Nephron progenitor cell (in vitro differentiated cells): ENCODE measurements around the gene PSMD5.

Source experiments
- DNase-seq: peaks from one replicate; pipeline ENCODE4 v3.0.0; 2021
- H3K27ac Mint-ChIP-seq: 2 replicates; pipeline ENCODE4 v1.8.0; 2021; ENCODE audit warnings: mild to moderate bottlenecking, moderate library complexity, mixed read lengths
- H3K27me3 Mint-ChIP-seq: 2 replicates; pipeline ENCODE4 v1.8.0; 2021; ENCODE audit warnings: mild to moderate bottlenecking, low read depth, mixed read lengths; ENCODE audit not compliant: poor library complexity
- H3K36me3 Mint-ChIP-seq: 2 replicates; pipeline ENCODE4 v1.8.0; 2021; ENCODE audit warnings: low read depth, mixed read lengths
- H3K4me1 Mint-ChIP-seq: 2 replicates; pipeline ENCODE4 v1.8.0; 2021; ENCODE audit warnings: mixed read lengths
- H3K4me3 Mint-ChIP-seq: 2 replicates; pipeline ENCODE4 v1.8.0; 2021; ENCODE audit warnings: mild to moderate bottlenecking, moderate library complexity, mixed read lengths
- H3K9me3 Mint-ChIP-seq: 2 replicates; pipeline ENCODE4 v1.8.0; 2021; ENCODE audit warnings: mild to moderate bottlenecking, moderate library complexity, mixed read lengths
- TF ChIP-seq, protein P1 (sequence below): fragments of 200-600 bp; sonication (generic); IDR thresholded peaks from 2 replicates; pipeline ENCODE4 v1.5.0; 2021; ENCODE audit warnings: antibody characterized with exemption

The PSMD5 gene

DNA sequence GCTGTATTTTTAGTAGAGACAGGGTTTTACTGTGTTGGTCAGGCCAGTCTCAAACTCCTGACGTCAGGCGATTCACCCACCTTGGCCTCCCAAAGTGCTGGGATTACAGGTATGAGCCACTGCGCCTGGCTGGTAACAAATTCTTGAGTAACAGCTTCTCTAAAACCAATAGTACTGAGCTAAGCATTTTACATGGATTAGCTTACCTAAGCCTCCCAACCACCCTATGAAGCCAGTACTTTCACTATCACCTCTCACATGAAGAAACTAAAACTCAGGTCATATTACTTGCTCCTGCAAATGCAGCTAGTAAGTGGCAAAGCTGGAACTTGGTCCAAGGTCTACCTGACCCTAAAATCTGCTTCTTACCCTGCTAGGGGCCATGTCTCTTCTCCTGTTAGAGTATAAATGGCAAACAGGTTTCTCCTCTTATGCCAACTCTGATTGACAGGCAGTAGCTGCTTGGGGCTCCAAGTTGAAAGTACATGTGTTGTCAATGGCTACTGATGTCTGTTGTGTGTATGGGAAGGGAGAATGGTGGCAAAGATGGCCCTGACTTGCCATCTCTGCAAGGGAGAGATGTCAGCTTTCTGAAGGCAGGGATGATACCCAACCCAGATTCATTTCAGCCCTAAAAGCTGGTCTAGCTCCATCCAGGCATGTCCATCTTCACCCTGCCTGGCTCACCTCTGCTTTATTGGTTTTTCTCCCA, 30.2 kb upstream of the PSMD5 start:
- peaks cover 27% of the 10 kb centered on the region for H3K4me1 Mint-ChIP-seq
- peaks cover 28% of the 10 kb centered on the region for H3K36me3 Mint-ChIP-seq
- TF ChIP-seq, protein P1, sequence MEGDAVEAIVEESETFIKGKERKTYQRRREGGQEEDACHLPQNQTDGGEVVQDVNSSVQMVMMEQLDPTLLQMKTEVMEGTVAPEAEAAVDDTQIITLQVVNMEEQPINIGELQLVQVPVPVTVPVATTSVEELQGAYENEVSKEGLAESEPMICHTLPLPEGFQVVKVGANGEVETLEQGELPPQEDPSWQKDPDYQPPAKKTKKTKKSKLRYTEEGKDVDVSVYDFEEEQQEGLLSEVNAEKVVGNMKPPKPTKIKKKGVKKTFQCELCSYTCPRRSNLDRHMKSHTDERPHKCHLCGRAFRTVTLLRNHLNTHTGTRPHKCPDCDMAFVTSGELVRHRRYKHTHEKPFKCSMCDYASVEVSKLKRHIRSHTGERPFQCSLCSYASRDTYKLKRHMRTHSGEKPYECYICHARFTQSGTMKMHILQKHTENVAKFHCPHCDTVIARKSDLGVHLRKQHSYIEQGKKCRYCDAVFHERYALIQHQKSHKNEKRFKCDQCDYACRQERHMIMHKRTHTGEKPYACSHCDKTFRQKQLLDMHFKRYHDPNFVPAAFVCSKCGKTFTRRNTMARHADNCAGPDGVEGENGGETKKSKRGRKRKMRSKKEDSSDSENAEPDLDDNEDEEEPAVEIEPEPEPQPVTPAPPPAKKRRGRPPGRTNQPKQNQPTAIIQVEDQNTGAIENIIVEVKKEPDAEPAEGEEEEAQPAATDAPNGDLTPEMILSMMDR = no peak
- no peak overlapping the region for H3K27ac Mint-ChIP-seq
- no peaks in the 10 kb centered on the region for H3K9me3 Mint-ChIP-seq
- no peak for DNase-seq
- H3K27me3 Mint-ChIP-seq = peaks cover 20% of the 10 kb centered on the region
- no peak overlapping the region for H3K4me3 Mint-ChIP-seq

- DNase-seq = no peak
- Mint-ChIP-seq H3K27me3 (peaks cover 16% of the 10 kb centered on the region), H3K4me3 (no peak overlapping the region), H3K27ac (no peak overlapping the region), H3K36me3 (peaks cover 28% of the 10 kb centered on the region), H3K9me3 (no peaks in the 10 kb centered on the region), H3K4me1 (peaks cover 31% of the 10 kb centered on the region)
- TF ChIP-seq, protein P1 = no peak
These were observed 27.5 kb upstream of the PSMD5 start for GRCh38 chr9:120870206-120870605.

GRCh38 chr9:120869726-120870125, 27.0 kb upstream of the PSMD5 start:
- Mint-ChIP-seq H3K9me3 (no peaks in the 10 kb centered on the region), H3K4me3 (no peak overlapping the region), H3K27ac (no peak overlapping the region), H3K4me1 (peaks cover 33% of the 10 kb centered on the region), H3K27me3 (peaks cover 16% of the 10 kb centered on the region), H3K36me3 (peaks cover 28% of the 10 kb centered on the region)
- no peak for DNase-seq
- TF ChIP-seq, protein P1 = no peak

GRCh38 chr9:120869360-120869687, 26.6 kb upstream of the PSMD5 start:
- H3K4me1 Mint-ChIP-seq = peaks cover 36% of the 10 kb centered on the region
- no peak overlapping the region for H3K27ac Mint-ChIP-seq
- H3K36me3 Mint-ChIP-seq = peaks cover 29% of the 10 kb centered on the region
- peak overlapping the region; percentile 84 for H3K4me3 Mint-ChIP-seq
- no peaks in the 10 kb centered on the region for H3K9me3 Mint-ChIP-seq
- TF ChIP-seq, protein P1 = peak; percentile 0
- H3K27me3 Mint-ChIP-seq = peaks cover 16% of the 10 kb centered on the region
- DNase-seq = no peak

DNA sequence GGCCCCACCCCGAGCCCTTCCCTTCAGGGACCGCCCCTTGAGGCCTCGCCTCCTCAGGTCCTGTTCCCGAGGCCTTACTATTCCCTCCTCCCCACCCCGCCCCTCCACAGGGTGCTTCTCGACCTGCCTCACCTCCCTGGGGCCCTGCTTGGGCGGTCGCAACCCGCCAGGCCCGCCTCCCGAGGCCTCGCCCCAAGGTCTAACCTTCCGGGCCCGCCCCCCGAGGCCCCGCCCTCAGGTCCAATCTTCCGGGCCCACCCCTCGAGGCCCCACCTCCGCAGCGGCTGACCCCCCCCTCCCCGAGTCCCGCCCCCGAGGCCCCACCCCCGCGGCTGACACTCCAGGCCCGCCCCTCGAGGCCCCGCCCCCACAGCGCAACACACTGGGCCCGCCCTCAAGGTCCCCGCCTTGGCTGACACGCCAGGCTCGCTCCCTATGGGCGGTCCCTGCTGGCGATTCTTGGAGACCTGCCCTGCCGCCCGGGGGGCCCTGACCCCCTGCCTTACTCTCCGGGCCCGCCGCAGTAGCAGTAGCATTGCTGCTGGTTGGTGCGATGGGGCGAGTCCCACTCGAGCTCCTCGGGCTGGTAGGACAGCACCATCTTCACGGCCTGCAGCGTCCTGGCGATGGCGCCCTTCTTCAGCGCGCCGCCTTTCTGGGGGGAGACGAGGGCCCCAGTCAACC, 26.1 kb upstream of the PSMD5 start:
- Mint-ChIP-seq H3K4me1 (peaks cover 40% of the 10 kb centered on the region), H3K9me3 (no peaks in the 10 kb centered on the region), H3K27me3 (peaks cover 16% of the 10 kb centered on the region), H3K27ac (no peak overlapping the region), H3K36me3 (peaks cover 31% of the 10 kb centered on the region), H3K4me3 (peak overlapping the region; percentile 84)
- TF ChIP-seq, protein P1 = peak; percentile 6
- DNase-seq = peak; percentile 98

GRCh38 chr9:120868339-120868675, 25.6 kb upstream of the PSMD5 start:
- Mint-ChIP-seq H3K36me3 (peaks cover 30% of the 10 kb centered on the region), H3K27me3 (peaks cover 16% of the 10 kb centered on the region), H3K4me3 (peak overlapping the region; percentile 71), H3K4me1 (peaks cover 41% of the 10 kb centered on the region), H3K9me3 (no peaks in the 10 kb centered on the region), H3K27ac (no peak overlapping the region)
- TF ChIP-seq, protein P1 = no peak
- no peak for DNase-seq
